MCF 10A (cell line): ENCODE data around the gene PHLDA3. TPM values are rescaled to one million over a fixed set of nuclear protein-coding genes. Genes with fewer than 3 reads are reported as not detected.

ENCODE experiments used
- BruUV-seq: library from RNA; stranded (reverse); fragments of 400-500 nt; replicated peaks from 2 replicates; lab custom pipeline; 2021; lab: Mats Ljungman, UMichigan
- CTCF ChIA-PET: fragments of 300-600 bp; sonication (Branson Sonifier 250); formaldehyde crosslinking; extraction: SDS; loops from one replicate; lab custom pipeline; 2021; ENCODE audit warnings: antibody characterized with exemption, inconsistent platforms; lab: Yijun Ruan, JAX
- POLR2A ChIA-PET: fragments of 300-600, 350-650 bp; sonication (Branson Sonifier 250); formaldehyde crosslinking; extraction: SDS; loops from one replicate; lab custom pipeline; 2020; ENCODE audit warnings: antibody characterized with exemption, inconsistent platforms; lab: Yijun Ruan, JAX
- DNase-seq: peaks from one replicate; pipeline ENCODE4 v3.0.0-alpha.2; 2018; ENCODE audit not compliant: unreplicated experiment
- H3K27ac Mint-ChIP-seq: one replicate; pipeline ENCODE4 v1.8.0; 2022; ENCODE audit warnings: mild to moderate bottlenecking, low read depth, mixed read lengths; ENCODE audit not compliant: unreplicated experiment
- H3K27me3 Mint-ChIP-seq: one replicate; pipeline ENCODE4 v1.8.0; 2022; ENCODE audit warnings: mixed read lengths; ENCODE audit not compliant: insufficient read depth, unreplicated experiment
- H3K36me3 Mint-ChIP-seq: one replicate; pipeline ENCODE4 v1.8.0; 2022; ENCODE audit warnings: mild to moderate bottlenecking, moderate library complexity, mixed read lengths; ENCODE audit not compliant: insufficient read depth, unreplicated experiment
- H3K4me1 Mint-ChIP-seq: one replicate; pipeline ENCODE4 v1.8.0; 2022; ENCODE audit warnings: mixed read lengths; ENCODE audit not compliant: insufficient read depth, unreplicated experiment
- H3K4me3 Mint-ChIP-seq: one replicate; pipeline ENCODE4 v1.8.0; 2022; ENCODE audit warnings: mild to moderate bottlenecking, moderate library complexity, mixed read lengths; ENCODE audit not compliant: unreplicated experiment
- H3K9me3 Mint-ChIP-seq: one replicate; pipeline ENCODE4 v1.8.0; 2022; ENCODE audit warnings: mixed read lengths; ENCODE audit not compliant: unreplicated experiment
- intact Hi-C: fragments of 100-400 bp; cut with micrococcal nuclease; formaldehyde crosslinking; loops from 2 replicates; pipeline ENCODE4 v1.14.1; 2022
- total RNA-seq: library from RNA; stranded (reverse); gene quantifications from 2 replicates; pipeline ENCODE4 v1.2.3, GENCODE V29; 2022
- TF ChIP-seq, protein P1 (sequence below): fragments of 200-600 bp; IDR thresholded peaks from one replicate; pipeline ENCODE4 v1.8.0; 2022; ENCODE audit warnings: antibody characterized with exemption, mild to moderate bottlenecking; ENCODE audit not compliant: unreplicated experiment

Gene PHLDA3
- total RNA-seq, 1 experiment from 2014 or later, result 169 TPM

DNA sequence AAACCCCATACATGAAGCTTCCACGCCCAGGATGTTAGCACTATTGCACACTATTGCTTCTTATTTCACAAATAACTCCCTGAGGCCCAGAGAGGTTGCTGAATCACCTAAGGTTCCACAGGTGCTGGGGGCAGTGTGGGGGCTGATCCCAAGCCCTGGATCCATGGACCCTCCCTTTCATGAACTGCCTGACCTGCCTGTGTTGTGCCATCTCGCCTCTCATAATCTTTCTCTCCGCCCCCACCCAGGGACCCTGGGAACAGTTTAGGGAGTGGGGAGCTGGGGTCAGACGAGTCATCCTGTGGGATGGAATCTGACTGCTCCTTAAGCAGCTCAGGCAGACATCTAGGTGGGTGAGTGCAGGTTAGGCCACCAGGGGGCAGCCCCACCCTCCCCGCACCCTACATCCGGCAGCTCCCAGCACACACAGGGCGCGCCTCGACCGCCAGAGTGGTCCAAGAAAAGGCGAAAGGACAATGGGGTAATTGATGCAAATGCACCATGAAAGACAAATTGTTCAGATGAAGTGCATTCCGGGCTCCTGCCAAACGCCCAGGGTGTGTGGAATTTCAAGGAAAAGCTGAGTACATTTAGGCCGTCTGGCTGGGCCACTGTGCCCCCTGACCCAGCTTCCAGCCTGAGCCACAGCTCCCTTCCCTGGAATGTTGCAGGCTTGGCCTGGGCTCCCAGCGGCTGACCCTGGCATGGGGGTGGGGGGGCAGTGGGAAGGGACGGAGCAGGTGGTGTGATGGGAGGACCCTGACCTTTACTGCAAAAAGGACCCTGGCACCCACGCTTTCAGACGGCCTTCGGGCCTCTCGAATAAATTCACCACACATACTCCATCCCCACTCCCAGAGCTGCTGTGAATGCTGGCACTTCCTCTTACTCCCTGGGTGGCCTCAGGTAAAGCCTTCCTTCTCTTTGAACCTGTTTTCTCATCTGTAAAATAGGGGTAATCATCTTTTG, 20.8 kb downstream of the PHLDA3 start:
- BruUV-seq, result no TSS peak
- TF ChIP-seq, protein P1, sequence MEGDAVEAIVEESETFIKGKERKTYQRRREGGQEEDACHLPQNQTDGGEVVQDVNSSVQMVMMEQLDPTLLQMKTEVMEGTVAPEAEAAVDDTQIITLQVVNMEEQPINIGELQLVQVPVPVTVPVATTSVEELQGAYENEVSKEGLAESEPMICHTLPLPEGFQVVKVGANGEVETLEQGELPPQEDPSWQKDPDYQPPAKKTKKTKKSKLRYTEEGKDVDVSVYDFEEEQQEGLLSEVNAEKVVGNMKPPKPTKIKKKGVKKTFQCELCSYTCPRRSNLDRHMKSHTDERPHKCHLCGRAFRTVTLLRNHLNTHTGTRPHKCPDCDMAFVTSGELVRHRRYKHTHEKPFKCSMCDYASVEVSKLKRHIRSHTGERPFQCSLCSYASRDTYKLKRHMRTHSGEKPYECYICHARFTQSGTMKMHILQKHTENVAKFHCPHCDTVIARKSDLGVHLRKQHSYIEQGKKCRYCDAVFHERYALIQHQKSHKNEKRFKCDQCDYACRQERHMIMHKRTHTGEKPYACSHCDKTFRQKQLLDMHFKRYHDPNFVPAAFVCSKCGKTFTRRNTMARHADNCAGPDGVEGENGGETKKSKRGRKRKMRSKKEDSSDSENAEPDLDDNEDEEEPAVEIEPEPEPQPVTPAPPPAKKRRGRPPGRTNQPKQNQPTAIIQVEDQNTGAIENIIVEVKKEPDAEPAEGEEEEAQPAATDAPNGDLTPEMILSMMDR, result peak; percentile 98
- Mint-ChIP-seq H3K27me3 (no peaks in the 10 kb centered on the region), H3K27ac (peak overlapping the region; percentile 36), H3K4me1 (peaks cover 8% of the 10 kb centered on the region), H3K9me3 (no peaks in the 10 kb centered on the region), H3K36me3 (peaks cover 8% of the 10 kb centered on the region), H3K4me3 (no peak overlapping the region)
- DNase-seq, result peak; percentile 89
- ChIA-PET CTCF (interaction anchor here (0.6 to 70.3 kb wide), 27 partner anchors 9 to 531 kb away, joined by 3 to 3816 read pairs (median 5); partner anchors contain the start of genes CSRP1, PHLDA3 and TNNI1), POLR2A (interaction anchor here (0.9 to 43.8 kb wide), 11 partner anchors 12 to 93 kb away, joined by 3 to 1388 read pairs (median 5); partner anchors contain the start of genes CSRP1 and PHLDA3)
- intact Hi-C loops, result loop anchor here (1.0 to 10.0 kb wide), 4 partner anchors 18 to 257 kb away; no protein-coding TSS in a partner anchor

DNA sequence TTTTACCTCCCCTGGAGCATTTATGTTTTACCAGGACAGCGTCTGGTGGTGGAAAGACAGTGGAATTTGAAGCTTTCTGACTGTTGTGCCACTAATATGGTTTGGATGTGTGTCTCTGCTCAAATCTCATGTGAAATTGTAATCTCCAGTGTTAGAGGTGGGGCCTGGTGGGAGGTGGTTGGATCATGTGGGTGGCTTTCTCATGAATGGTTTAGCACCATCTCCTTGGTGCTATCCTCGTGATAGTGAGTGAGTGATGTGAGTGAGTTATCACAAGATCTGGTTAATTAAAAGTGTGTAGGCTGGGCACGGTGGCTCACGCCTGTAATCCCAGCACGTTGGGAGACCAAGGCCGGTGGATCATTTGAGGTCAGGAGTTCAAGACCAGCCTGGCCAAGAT, 23.7 kb downstream of the PHLDA3 start:
- no peak overlapping the region for H3K27ac Mint-ChIP-seq
- peaks cover 8% of the 10 kb centered on the region for H3K9me3 Mint-ChIP-seq
- peaks cover 16% of the 10 kb centered on the region for H3K36me3 Mint-ChIP-seq
- ChIA-PET POLR2A (interaction anchor here (1.9 to 43.8 kb wide), 2 partner anchors 10 to 29 kb away, joined by 8 to 1388 read pairs; partner anchors contain the start of gene PHLDA3), CTCF (interaction anchor here (0.9 to 70.3 kb wide), 8 partner anchors 8 to 108 kb away, joined by 3 to 3816 read pairs (median 5); partner anchors contain the start of genes CSRP1 and PHLDA3)
- no peak for DNase-seq
- intact Hi-C loops, result loop anchor here (10.0 kb wide), 1 partner anchor 259 kb away; no protein-coding TSS in a partner anchor
- H3K4me1 Mint-ChIP-seq, result peaks cover 8% of the 10 kb centered on the region
- H3K4me3 Mint-ChIP-seq, result no peak overlapping the region
- TF ChIP-seq, protein P1, result no peak
- H3K27me3 Mint-ChIP-seq, result no peaks in the 10 kb centered on the region
- BruUV-seq, result no TSS peak

DNA sequence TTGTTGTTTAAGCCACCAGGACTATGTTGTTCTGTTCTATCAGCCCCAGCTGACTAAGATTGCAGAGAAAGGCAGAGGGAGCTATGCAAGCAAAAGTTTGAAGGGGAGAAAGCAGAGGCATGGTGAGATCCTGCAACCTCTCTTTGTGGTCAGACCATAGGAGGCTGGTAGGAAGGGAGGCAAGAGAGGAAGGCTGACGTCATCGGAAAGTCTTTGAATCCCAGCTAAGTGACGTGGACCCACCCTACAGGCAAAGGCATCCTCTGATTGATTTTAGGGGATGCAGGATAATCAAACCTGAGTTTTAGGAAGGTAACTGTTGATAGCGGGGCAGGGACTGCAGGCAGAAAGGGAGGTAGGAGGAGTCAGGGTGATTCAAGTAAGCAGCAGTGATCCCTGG, 24.2 kb downstream of the PHLDA3 start:
- DNase-seq, result no peak
- no TSS peak for BruUV-seq
- H3K36me3 Mint-ChIP-seq, result peaks cover 11% of the 10 kb centered on the region
- H3K27me3 Mint-ChIP-seq, result no peaks in the 10 kb centered on the region
- TF ChIP-seq, protein P1, result no peak
- ChIA-PET CTCF (interaction anchor here (0.6 to 70.3 kb wide), 7 partner anchors 9 to 297 kb away, joined by 3 to 3816 read pairs (median 5); partner anchors contain the start of genes CSRP1 and PHLDA3), POLR2A (interaction anchor here (1.9 to 43.8 kb wide), 2 partner anchors 9 to 30 kb away, joined by 8 to 1388 read pairs; partner anchors contain the start of gene PHLDA3)
- no peak overlapping the region for H3K4me3 Mint-ChIP-seq
- no peak overlapping the region for H3K27ac Mint-ChIP-seq
- H3K4me1 Mint-ChIP-seq, result peaks cover 8% of the 10 kb centered on the region
- peaks cover 8% of the 10 kb centered on the region for H3K9me3 Mint-ChIP-seq
- intact Hi-C loops, result loop anchor here (10.0 kb wide), 1 partner anchor 260 kb away; no protein-coding TSS in a partner anchor
